ENCODE data around the gene TBC1D8. TPM values are rescaled to one million over a fixed set of nuclear protein-coding genes. Genes with fewer than 3 reads are reported as not detected.

The TBC1D8 gene
- total RNA-seq, 3 donors from 2014 or later (not counting 1 experiment from before 2014, with no cell fraction given) = 2.2 to 8.7 (median 5.1) TPM

DNA sequence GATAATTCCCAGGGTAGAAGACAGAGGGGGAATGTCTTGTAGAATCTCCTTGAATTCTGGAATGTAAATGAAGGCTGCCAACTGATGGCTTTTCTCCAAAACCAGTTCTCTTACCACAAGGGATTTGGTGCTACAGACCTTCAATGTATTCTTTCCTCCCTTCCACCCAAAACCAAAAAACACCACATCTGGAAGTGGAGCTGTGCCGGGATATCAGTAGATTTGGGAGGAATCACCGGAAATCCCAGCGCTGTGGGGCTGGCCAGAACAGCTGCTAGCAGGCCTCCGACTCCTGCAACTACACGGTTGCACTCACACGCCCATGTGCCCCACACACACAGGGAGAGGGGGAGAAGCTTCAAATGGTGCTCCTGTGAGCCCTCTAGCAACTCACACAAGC lies 103.4 kb downstream of the TBC1D8 start:
- H3K27ac ChIP-seq (ENCODE audit: low read length) = no peak overlapping the region

DNA sequence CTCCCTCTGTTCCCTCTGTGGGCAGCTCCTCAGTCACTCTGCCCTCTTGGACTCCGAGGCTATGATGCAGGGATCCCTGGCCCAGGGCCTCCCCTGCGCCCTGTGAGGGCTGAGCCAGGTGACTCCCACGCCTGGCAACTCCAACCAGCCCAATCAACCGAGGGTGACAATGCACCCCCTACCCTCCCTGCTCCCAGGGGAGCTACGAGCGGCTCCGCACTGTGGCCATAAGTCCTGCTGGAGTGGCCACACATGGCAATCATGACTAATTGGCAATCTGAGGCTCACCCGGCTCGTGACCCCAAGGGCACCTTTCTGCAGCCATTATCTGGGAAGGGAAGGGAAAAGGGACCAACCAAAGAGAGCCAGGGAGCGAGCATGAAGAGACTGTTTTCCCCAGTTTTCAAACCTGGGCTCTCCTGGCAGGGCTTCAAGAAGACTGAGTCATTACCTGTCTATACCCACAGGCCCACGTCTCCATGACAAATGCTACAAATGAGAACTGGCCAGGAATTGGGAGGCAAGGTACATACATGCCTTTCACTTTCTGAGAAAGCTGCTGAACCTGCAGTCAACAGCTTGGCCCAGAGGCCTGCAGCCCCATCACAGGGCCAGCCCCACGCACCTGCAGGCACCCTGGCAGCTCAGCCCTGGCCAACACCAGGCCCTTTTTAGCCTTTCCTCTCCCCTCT lies 104.0 kb downstream of the TBC1D8 start:
- Mint-ChIP-seq H3K36me3 (no peaks in the 10 kb centered on the region), H3K27ac (no peak overlapping the region), H3K4me1 (no peaks in the 10 kb centered on the region), H3K4me3 (no peak overlapping the region), H3K27me3 (ENCODE audit: low read depth in 2 of 2) (peaks cover 4 to 13% of the 10 kb centered on the region in 2 donors), H3K9me3 (no peaks in the 10 kb centered on the region)
- 88% methylated on average over 12 of the region's 12 CpGs for WGBS (ENCODE audit: insufficient coverage)
- TF ChIP-seq, protein P1, sequence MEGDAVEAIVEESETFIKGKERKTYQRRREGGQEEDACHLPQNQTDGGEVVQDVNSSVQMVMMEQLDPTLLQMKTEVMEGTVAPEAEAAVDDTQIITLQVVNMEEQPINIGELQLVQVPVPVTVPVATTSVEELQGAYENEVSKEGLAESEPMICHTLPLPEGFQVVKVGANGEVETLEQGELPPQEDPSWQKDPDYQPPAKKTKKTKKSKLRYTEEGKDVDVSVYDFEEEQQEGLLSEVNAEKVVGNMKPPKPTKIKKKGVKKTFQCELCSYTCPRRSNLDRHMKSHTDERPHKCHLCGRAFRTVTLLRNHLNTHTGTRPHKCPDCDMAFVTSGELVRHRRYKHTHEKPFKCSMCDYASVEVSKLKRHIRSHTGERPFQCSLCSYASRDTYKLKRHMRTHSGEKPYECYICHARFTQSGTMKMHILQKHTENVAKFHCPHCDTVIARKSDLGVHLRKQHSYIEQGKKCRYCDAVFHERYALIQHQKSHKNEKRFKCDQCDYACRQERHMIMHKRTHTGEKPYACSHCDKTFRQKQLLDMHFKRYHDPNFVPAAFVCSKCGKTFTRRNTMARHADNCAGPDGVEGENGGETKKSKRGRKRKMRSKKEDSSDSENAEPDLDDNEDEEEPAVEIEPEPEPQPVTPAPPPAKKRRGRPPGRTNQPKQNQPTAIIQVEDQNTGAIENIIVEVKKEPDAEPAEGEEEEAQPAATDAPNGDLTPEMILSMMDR (IDR thresholded peaks at IDR 0.05) = no peak
- no peaks in the 10 kb centered on the region for H3K36me3 ChIP-seq (ENCODE audit: control insufficient read depth, insufficient read depth, low read length)
- no peaks in the 10 kb centered on the region for H3K9me3 ChIP-seq (ENCODE audit: control insufficient read depth, insufficient read depth, low read length)
- H3K4me3 ChIP-seq (ENCODE audit: low read length) = no peak overlapping the region
- no peak overlapping the region for H3K27ac ChIP-seq (ENCODE audit: low read length)
- no peaks in the 10 kb centered on the region for H3K4me1 ChIP-seq (ENCODE audit: control insufficient read depth, insufficient read depth, low read length)
- H3K27me3 ChIP-seq (ENCODE audit: control insufficient read depth, insufficient read depth, low read length) = no peaks in the 10 kb centered on the region
- intact Hi-C loops (cut with micrococcal nuclease) = no loop called here
- ATAC-seq (no peak), DNase-seq (no peak)

More for the DNA sequence above, 103.4 kb downstream of the TBC1D8 start:
- Histone ChIP-seq H3K9me3 (ENCODE audit: control insufficient read depth, insufficient read depth, low read length) (no peaks in the 10 kb centered on the region), H3K27me3 (ENCODE audit: control insufficient read depth, insufficient read depth, low read length) (no peaks in the 10 kb centered on the region), H3K4me3 (ENCODE audit: low read length) (no peak overlapping the region), H3K4me1 (ENCODE audit: control insufficient read depth, insufficient read depth, low read length) (no peaks in the 10 kb centered on the region), H3K36me3 (ENCODE audit: control insufficient read depth, insufficient read depth, low read length) (no peaks in the 10 kb centered on the region)
- 90% methylated on average over 6 of the region's 6 CpGs for WGBS (ENCODE audit: insufficient coverage)
- ATAC-seq = no peak
- intact Hi-C loops (cut with micrococcal nuclease) = no loop called here
- TF ChIP-seq, protein P1 (IDR thresholded peaks at IDR 0.05) = no peak
- peaks cover 6 to 13% of the 10 kb centered on the region in 2 donors for H3K27me3 Mint-ChIP-seq (ENCODE audit: low read depth in 2 of 2)
- no peaks in the 10 kb centered on the region for H3K9me3 Mint-ChIP-seq
- no peak for DNase-seq
- no peak overlapping the region for H3K4me3 Mint-ChIP-seq
- H3K4me1 Mint-ChIP-seq = no peaks in the 10 kb centered on the region
- no peaks in the 10 kb centered on the region for H3K36me3 Mint-ChIP-seq
- H3K27ac Mint-ChIP-seq = no peak overlapping the region

DNA sequence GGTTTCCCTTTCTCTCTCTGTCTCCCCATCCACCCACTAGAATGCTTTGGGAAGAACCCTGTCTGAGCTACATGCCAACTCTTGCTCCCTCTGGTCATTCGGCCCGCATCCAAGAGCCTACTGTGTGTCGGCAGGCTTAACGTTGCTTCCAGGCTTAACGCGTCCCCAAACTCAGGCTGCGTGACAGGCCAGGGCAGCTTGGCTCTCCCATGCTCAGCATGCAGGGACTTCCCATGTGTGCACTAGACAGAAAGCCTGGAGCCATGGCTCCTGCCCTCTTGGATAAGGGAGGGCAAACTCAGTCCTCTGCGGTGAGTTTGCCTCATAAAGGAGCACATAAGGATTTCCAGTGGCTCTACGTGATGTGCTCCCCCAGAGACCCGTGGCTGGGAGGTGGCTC lies 105.9 kb downstream of the TBC1D8 start:
- H3K4me3 Mint-ChIP-seq = no peak overlapping the region
- no peaks in the 10 kb centered on the region for H3K9me3 Mint-ChIP-seq
- H3K27me3 Mint-ChIP-seq (ENCODE audit: low read depth in 2 of 2) = peaks cover 6 to 7% of the 10 kb centered on the region in 2 donors
- Histone ChIP-seq H3K27ac (ENCODE audit: low read length) (no peak overlapping the region), H3K36me3 (ENCODE audit: control insufficient read depth, insufficient read depth, low read length) (no peaks in the 10 kb centered on the region), H3K9me3 (ENCODE audit: control insufficient read depth, insufficient read depth, low read length) (no peaks in the 10 kb centered on the region), H3K4me3 (ENCODE audit: low read length) (no peak overlapping the region), H3K4me1 (ENCODE audit: control insufficient read depth, insufficient read depth, low read length) (no peaks in the 10 kb centered on the region), H3K27me3 (ENCODE audit: control insufficient read depth, insufficient read depth, low read length) (no peaks in the 10 kb centered on the region)
- DNase-seq (no peak), ATAC-seq (no peak)
- no peak overlapping the region for H3K27ac Mint-ChIP-seq
- no peaks in the 10 kb centered on the region for H3K36me3 Mint-ChIP-seq
- 91% methylated on average over 10 of the region's 10 CpGs for WGBS (ENCODE audit: insufficient coverage)
- intact Hi-C loops (cut with micrococcal nuclease) = no loop called here
- TF ChIP-seq, protein P1 (IDR thresholded peaks at IDR 0.05) = no peak
- H3K4me1 Mint-ChIP-seq = no peaks in the 10 kb centered on the region

DNA sequence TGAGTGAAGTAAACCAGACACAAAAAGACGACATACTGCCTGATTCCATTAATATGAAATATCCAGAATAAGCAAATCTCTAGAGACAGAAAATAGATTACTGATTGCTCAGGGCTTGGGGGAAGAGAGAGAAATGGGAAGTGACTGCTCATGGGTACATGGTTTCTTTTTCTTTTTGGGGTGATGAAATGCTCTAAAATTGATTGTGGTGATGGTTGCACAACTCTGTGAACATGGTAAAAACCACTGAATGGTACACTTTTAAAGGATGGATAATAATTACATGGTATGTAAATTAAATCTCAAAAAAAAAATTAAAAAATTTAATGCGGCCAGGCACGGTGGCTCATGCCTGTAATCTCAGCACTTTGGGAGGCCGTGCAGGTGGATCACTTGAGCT lies 109.8 kb downstream of the TBC1D8 start:
- no peak overlapping the region for H3K4me3 Mint-ChIP-seq
- TF ChIP-seq, protein P1 (IDR thresholded peaks at IDR 0.05) = no peak
- H3K4me1 Mint-ChIP-seq = no peaks in the 10 kb centered on the region
- no peak overlapping the region for H3K4me3 ChIP-seq (ENCODE audit: low read length)
- H3K4me1 ChIP-seq (ENCODE audit: control insufficient read depth, insufficient read depth, low read length) = no peaks in the 10 kb centered on the region
- DNase-seq (no peak), ATAC-seq (no peak)
- H3K9me3 Mint-ChIP-seq = no peaks in the 10 kb centered on the region
- 92% methylated on average over 3 of the region's 4 CpGs for WGBS (ENCODE audit: insufficient coverage)
- H3K27ac ChIP-seq (ENCODE audit: low read length) = no peak overlapping the region
- H3K36me3 ChIP-seq (ENCODE audit: control insufficient read depth, insufficient read depth, low read length) = no peaks in the 10 kb centered on the region
- peaks cover 6 to 7% of the 10 kb centered on the region in 2 donors for H3K27me3 Mint-ChIP-seq (ENCODE audit: low read depth in 2 of 2)
- no peaks in the 10 kb centered on the region for H3K27me3 ChIP-seq (ENCODE audit: control insufficient read depth, insufficient read depth, low read length)
- intact Hi-C loops (cut with micrococcal nuclease) = no loop called here
- no peak overlapping the region for H3K27ac Mint-ChIP-seq
- no peaks in the 10 kb centered on the region for H3K9me3 ChIP-seq (ENCODE audit: control insufficient read depth, insufficient read depth, low read length)
- H3K36me3 Mint-ChIP-seq = no peaks in the 10 kb centered on the region
